Endothelial cell (in vitro differentiated cells): Measurements from ENCODE around the gene BANK1. TPM values are rescaled to one million over a fixed set of nuclear protein-coding genes. Genes with fewer than 3 reads are reported as not detected.

Experiments used
- DNase-seq: peaks from one replicate; pipeline ENCODE4 v3.0.0; 2021; ENCODE audit warnings: low spot score
- H3K27ac Mint-ChIP-seq: one replicate; pipeline ENCODE4 v1.8.0; 2021; ENCODE audit warnings: mixed read lengths, inconsistent platforms; ENCODE audit not compliant: unreplicated experiment
- H3K27me3 Mint-ChIP-seq: one replicate; pipeline ENCODE4 v1.8.0; 2021; ENCODE audit warnings: mild to moderate bottlenecking, moderate library complexity, mixed read lengths, inconsistent platforms; ENCODE audit not compliant: unreplicated experiment
- H3K36me3 Mint-ChIP-seq: one replicate; pipeline ENCODE4 v1.8.0; 2021; ENCODE audit warnings: mild to moderate bottlenecking, low read depth, mixed read lengths, inconsistent platforms; ENCODE audit not compliant: unreplicated experiment
- H3K4me1 Mint-ChIP-seq: one replicate; pipeline ENCODE4 v1.8.0; 2021; ENCODE audit warnings: mild to moderate bottlenecking, mixed read lengths, inconsistent platforms; ENCODE audit not compliant: unreplicated experiment
- H3K4me3 Mint-ChIP-seq: one replicate; pipeline ENCODE4 v1.8.0; 2021; ENCODE audit warnings: mild to moderate bottlenecking, mixed read lengths, inconsistent platforms; ENCODE audit not compliant: unreplicated experiment
- H3K9me3 Mint-ChIP-seq: one replicate; pipeline ENCODE4 v1.8.0; 2021; ENCODE audit warnings: mixed read lengths, inconsistent platforms; ENCODE audit not compliant: unreplicated experiment
- CTCF ChIP-seq: fragments of 200-600 bp; sonication (generic); IDR thresholded peaks from one replicate; pipeline ENCODE4 v1.5.0; 2021; ENCODE audit warnings: antibody characterized with exemption; ENCODE audit not compliant: unreplicated experiment
- total RNA-seq: library from RNA; stranded (reverse); fragmentation: NEBNext Ultra II Directional; extraction: Animal tissue kit (Norgen Biotek cat#: 25700); gene quantifications from one replicate; pipeline ENCODE4 v1.2.1, GENCODE V29; 2021; ENCODE audit not compliant: unreplicated experiment

BANK1 gene
- total RNA-seq, 1 donor from 2014 or later: 3.7 TPM

GRCh38 chr4:101780284-101780683, 10.2 kb upstream of the BANK1 start:
- Mint-ChIP-seq H3K4me3 (no peak overlapping the region), H3K27ac (no peak overlapping the region), H3K27me3 (no peaks in the 10 kb centered on the region), H3K9me3 (no peaks in the 10 kb centered on the region), H3K4me1 (peaks cover 10% of the 10 kb centered on the region), H3K36me3 (no peaks in the 10 kb centered on the region)
- no peak for TF ChIP-seq CTCF
- DNase-seq: no peak

- no peaks in the 10 kb centered on the region for H3K27me3 Mint-ChIP-seq
- TF ChIP-seq CTCF: no peak
- peaks cover 4% of the 10 kb centered on the region for H3K36me3 Mint-ChIP-seq
- no peak overlapping the region for H3K27ac Mint-ChIP-seq
- H3K4me1 Mint-ChIP-seq: peaks cover 14% of the 10 kb centered on the region
- no peak overlapping the region for H3K4me3 Mint-ChIP-seq
- no peaks in the 10 kb centered on the region for H3K9me3 Mint-ChIP-seq
- DNase-seq: no peak
Measured at GRCh38 chr4:101782546-101782945, 8.0 kb upstream of the BANK1 start.

GRCh38 chr4:101784957-101785356, 5.6 kb upstream of the BANK1 start:
- peaks cover 11% of the 10 kb centered on the region for H3K4me1 Mint-ChIP-seq
- no peaks in the 10 kb centered on the region for H3K27me3 Mint-ChIP-seq
- H3K4me3 Mint-ChIP-seq: no peak overlapping the region
- H3K9me3 Mint-ChIP-seq: no peaks in the 10 kb centered on the region
- no peak for TF ChIP-seq CTCF
- DNase-seq: no peak
- peaks cover 4% of the 10 kb centered on the region for H3K36me3 Mint-ChIP-seq
- H3K27ac Mint-ChIP-seq: no peak overlapping the region

GRCh38 chr4:101785486-101785885, 5.0 kb upstream of the BANK1 start:
- no peak overlapping the region for H3K4me3 Mint-ChIP-seq
- no peak for TF ChIP-seq CTCF
- H3K9me3 Mint-ChIP-seq: no peaks in the 10 kb centered on the region
- H3K27me3 Mint-ChIP-seq: peaks cover 3% of the 10 kb centered on the region
- H3K4me1 Mint-ChIP-seq: peaks cover 15% of the 10 kb centered on the region
- no peak for DNase-seq
- peaks cover 4% of the 10 kb centered on the region for H3K36me3 Mint-ChIP-seq
- peak overlapping the region; percentile 25 for H3K27ac Mint-ChIP-seq

- no peaks in the 10 kb centered on the region for H3K9me3 Mint-ChIP-seq
- no peak overlapping the region for H3K27ac Mint-ChIP-seq
- peaks cover 15% of the 10 kb centered on the region for H3K4me1 Mint-ChIP-seq
- no peak for TF ChIP-seq CTCF
- no peak overlapping the region for H3K4me3 Mint-ChIP-seq
- H3K27me3 Mint-ChIP-seq: peaks cover 3% of the 10 kb centered on the region
- peaks cover 4% of the 10 kb centered on the region for H3K36me3 Mint-ChIP-seq
- DNase-seq: no peak
Measured at GRCh38 chr4:101787701-101788316, 2.7 kb upstream of the BANK1 start.
